ENCODE measurements around the gene STAC. TPM values are rescaled to one million over a fixed set of nuclear protein-coding genes. Genes with fewer than 3 reads are reported as not detected.

STAC gene
- total RNA-seq, 1 experiment from 2014 or later, result 2.0 TPM

- H3K9me3 ChIP-seq (ENCODE audit: low read depth, low read length, poor library complexity, severe bottlenecking), result no peaks in the 10 kb centered on the region
- H3K4me1 ChIP-seq (ENCODE audit: insufficient read depth, low read length, poor library complexity, severe bottlenecking), result no peaks in the 10 kb centered on the region
- intact Hi-C loops (cut with micrococcal nuclease; ENCODE audit: unreplicated experiment), result no loop called here
- H3K27me3 ChIP-seq (replicated peaks; ENCODE audit: insufficient read depth, low read depth, low read length, poor library complexity), result no peaks in the 10 kb centered on the region
- BruUV-seq (replicated peaks), result no TSS peak
- H3K36me3 ChIP-seq (ENCODE audit: insufficient read depth, low read length, poor library complexity, severe bottlenecking), result no peaks in the 10 kb centered on the region
- no peak overlapping the region for H3K27ac ChIP-seq (ENCODE audit: low read depth, low read length, poor library complexity, severe bottlenecking)
- TF ChIP-seq EZH2 (IDR thresholded peaks at IDR 0.05; ENCODE audit: borderline replicate concordance, low read depth, low read length, poor library complexity, severe bottlenecking) (no peak), CTCF (conservative IDR thresholded peaks at IDR 0.05; ENCODE audit: low read depth, low read length) (no peak)
- DNase-seq (ENCODE audit: low spot score), result no peak
- POLR2A ChIA-PET (ENCODE audit: low non-redundant PET), result no interaction called here
- H3K4me3 ChIP-seq (ENCODE audit: low read depth, low read length, poor library complexity, severe bottlenecking), result no peak overlapping the region
- CTCF ChIA-PET, result interaction anchor here (0.7 kb wide), 1 partner anchor 431 kb away, joined by 3 read pairs; no protein-coding TSS in a partner anchor
Measured at GRCh38 chr3:36397841-36398240, 17.5 kb downstream of the STAC start.

GRCh38 chr3:36399933-36400332 lies 19.6 kb downstream of the STAC start:
- no peak overlapping the region for H3K27ac ChIP-seq (ENCODE audit: low read depth, low read length, poor library complexity, severe bottlenecking)
- BruUV-seq (replicated peaks), result no TSS peak
- no peak overlapping the region for H3K4me3 ChIP-seq (ENCODE audit: low read depth, low read length, poor library complexity, severe bottlenecking)
- POLR2A ChIA-PET (ENCODE audit: low non-redundant PET), result no interaction called here
- H3K4me1 ChIP-seq (ENCODE audit: insufficient read depth, low read length, poor library complexity, severe bottlenecking), result no peaks in the 10 kb centered on the region
- no peaks in the 10 kb centered on the region for H3K9me3 ChIP-seq (ENCODE audit: low read depth, low read length, poor library complexity, severe bottlenecking)
- H3K36me3 ChIP-seq (ENCODE audit: insufficient read depth, low read length, poor library complexity, severe bottlenecking), result no peaks in the 10 kb centered on the region
- no peak for DNase-seq (ENCODE audit: low spot score)
- intact Hi-C loops (cut with micrococcal nuclease; ENCODE audit: unreplicated experiment), result no loop called here
- no peaks in the 10 kb centered on the region for H3K27me3 ChIP-seq (replicated peaks; ENCODE audit: insufficient read depth, low read depth, low read length, poor library complexity)
- CTCF ChIA-PET, result no interaction called here
- no peak for TF ChIP-seq CTCF (conservative IDR thresholded peaks at IDR 0.05; ENCODE audit: low read depth, low read length)
- no peak for TF ChIP-seq EZH2 (IDR thresholded peaks at IDR 0.05; ENCODE audit: borderline replicate concordance, low read depth, low read length, poor library complexity, severe bottlenecking)

- TF ChIP-seq EZH2 (IDR thresholded peaks at IDR 0.05; ENCODE audit: borderline replicate concordance, low read depth, low read length, poor library complexity, severe bottlenecking) (no peak), CTCF (conservative IDR thresholded peaks at IDR 0.05; ENCODE audit: low read depth, low read length) (no peak)
- ChIA-PET POLR2A (ENCODE audit: low non-redundant PET) (no interaction called here), CTCF (no interaction called here)
- intact Hi-C loops (cut with micrococcal nuclease; ENCODE audit: unreplicated experiment), result no loop called here
- DNase-seq (ENCODE audit: low spot score), result no peak
- no peaks in the 10 kb centered on the region for H3K27me3 ChIP-seq (replicated peaks; ENCODE audit: insufficient read depth, low read depth, low read length, poor library complexity)
- H3K4me3 ChIP-seq (ENCODE audit: low read depth, low read length, poor library complexity, severe bottlenecking), result no peak overlapping the region
- H3K36me3 ChIP-seq (ENCODE audit: insufficient read depth, low read length, poor library complexity, severe bottlenecking), result no peaks in the 10 kb centered on the region
- no peak overlapping the region for H3K27ac ChIP-seq (ENCODE audit: low read depth, low read length, poor library complexity, severe bottlenecking)
- BruUV-seq (replicated peaks), result no TSS peak
- H3K4me1 ChIP-seq (ENCODE audit: insufficient read depth, low read length, poor library complexity, severe bottlenecking), result no peaks in the 10 kb centered on the region
- no peaks in the 10 kb centered on the region for H3K9me3 ChIP-seq (ENCODE audit: low read depth, low read length, poor library complexity, severe bottlenecking)
Measured at GRCh38 chr3:36401056-36401455, 20.8 kb downstream of the STAC start.

Measured in A673 (cell line).